SK-N-MC (cell line): ENCODE data around the gene F10.

Experiments used
- EZH2 ChIP-seq: fragments of 200-600 bp; sonication (generic); IDR thresholded peaks from one replicate; pipeline ENCODE4 v1.6.1; 2017; ENCODE audit warnings: antibody characterized with exemption
- POLR2AphosphoS5 ChIP-seq: IDR thresholded peaks from 2 replicates; pipeline ENCODE4 v1.6.1; 2012; ENCODE audit warnings: mild to moderate bottlenecking, low read depth, low read length, borderline replicate concordance

DNA sequence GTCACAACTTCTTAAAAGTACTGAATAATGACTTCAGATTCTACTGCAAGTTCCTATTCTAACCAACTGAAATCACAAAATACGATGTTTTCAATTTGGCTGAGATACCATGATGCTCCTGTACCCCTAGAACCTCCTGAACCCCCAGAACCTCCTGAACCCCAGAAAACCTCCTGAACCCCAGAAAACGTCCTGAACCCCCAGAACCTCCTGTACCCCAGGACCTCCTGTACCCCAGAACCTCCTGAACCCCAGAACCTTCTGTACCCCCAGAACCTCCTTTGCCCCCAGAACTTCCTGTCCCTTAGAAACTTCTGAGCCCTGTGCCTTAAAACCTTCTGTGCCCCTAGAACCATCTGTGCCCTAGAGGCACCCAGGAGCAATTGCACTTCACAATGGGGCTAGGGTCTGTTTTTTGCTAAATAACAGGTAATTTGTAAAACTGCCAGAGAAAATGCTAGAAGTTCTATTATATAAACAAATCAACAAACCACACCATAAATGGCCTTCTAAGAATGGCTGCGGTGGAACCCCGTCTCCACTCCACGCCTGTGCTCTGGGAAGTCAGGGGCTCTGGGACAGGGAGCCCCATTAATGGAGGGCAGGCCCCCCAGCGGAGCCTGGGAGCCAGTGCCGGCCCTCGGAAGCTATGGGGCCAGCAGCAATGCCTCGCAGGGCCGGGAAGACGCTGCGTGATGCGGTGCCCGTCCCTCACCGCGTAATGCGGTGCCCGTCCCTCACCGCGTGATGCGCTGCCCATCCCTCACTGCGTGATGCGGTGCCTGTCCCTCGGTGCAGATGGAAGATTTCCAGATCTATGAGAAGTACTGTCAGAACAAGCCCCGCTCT lies 38.3 kb upstream of the F10 start:
- no peak for TF ChIP-seq POLR2AphosphoS5
- no peak for TF ChIP-seq EZH2
